T-helper 2 cell treated with Interferon-gamma antibody and Interleukin-4, amounts not matched to agents 100 ng/mL and 5 ng/mL, for 36 hours (primary cell): Measurements from ENCODE around the gene KRTAP3-3. TPM values are rescaled to one million over a fixed set of nuclear protein-coding genes. Genes with fewer than 3 reads are reported as not detected.

Source experiments
- intact Hi-C: fragments of 100-400 bp; cut with micrococcal nuclease; formaldehyde crosslinking; loops from one replicate; pipeline ENCODE4 v1.15.1; 2023
- total RNA-seq: library from RNA; stranded (reverse); gene quantifications from 2 replicates; pipeline ENCODE4 v1.2.3, GENCODE V29; 2022

KRTAP3-3 gene
- total RNA-seq, 1 donor from 2014 or later = not detected

DNA sequence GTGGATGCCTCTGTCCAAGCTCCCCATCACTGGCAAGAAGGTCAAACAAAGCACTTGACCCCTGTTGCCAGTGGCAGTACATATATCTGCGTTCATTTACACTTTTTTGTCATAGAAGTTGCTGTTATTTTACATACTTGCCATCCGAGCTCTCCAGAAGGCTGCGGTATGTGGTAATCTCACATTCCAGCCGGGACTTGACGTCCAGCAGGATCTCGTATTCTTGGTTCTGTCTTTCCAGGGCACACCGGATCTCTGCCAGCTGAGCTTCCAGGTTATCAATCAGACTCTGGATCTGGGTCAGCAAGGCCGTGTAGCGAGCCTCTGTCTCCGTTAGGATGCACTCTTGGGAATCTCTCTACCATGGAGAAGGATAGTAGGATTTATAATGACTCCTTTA lies 33.8 kb downstream of the KRTAP3-3 start:
- intact Hi-C loops = no loop called here

GRCh38 chr17:40958086-40958953 lies 35.6 kb downstream of the KRTAP3-3 start:
- intact Hi-C loops = no loop called here

DNA sequence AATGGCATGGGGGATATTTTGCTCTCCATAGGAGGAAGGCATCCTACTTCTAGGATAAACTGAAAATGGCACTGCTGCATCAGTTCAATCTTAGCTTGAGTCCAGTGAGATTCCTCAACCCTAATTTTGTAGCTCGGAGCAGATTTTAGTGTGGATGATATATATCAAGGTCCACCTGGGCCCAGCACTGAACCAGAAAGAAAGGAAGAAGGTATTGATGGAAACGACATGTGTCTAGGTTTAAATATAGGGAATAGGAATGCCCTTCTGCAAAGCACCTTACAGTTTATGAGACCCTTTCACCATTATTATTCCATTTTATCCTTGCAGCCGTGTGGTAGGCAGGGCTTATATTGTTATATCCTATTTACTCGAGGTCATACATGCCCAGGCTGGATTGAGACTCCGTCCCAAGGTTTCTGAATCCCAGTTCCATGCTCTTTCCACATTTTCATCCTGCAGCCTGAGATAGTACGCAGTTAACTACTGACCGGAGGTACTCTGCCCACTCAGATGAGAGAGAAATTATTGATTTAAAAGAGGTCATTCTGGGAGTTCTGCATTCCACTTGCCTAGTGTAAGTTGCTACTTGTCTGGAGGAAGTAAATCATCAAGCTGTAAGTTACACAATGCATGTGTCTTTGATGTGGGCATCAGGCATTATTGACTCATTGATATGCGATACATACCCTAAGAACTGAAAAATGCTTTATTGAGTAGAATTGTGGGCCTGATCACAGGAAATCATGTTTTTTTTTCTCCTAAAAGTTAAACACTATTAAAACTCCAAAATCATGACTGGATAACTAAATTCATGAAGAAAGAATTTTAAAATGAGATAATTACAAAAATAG lies 37.3 kb downstream of the KRTAP3-3 start:
- intact Hi-C loops = no loop called here

- intact Hi-C loops = no loop called here
Measured at GRCh38 chr17:40953881-40954280, 40.1 kb downstream of the KRTAP3-3 start.

DNA sequence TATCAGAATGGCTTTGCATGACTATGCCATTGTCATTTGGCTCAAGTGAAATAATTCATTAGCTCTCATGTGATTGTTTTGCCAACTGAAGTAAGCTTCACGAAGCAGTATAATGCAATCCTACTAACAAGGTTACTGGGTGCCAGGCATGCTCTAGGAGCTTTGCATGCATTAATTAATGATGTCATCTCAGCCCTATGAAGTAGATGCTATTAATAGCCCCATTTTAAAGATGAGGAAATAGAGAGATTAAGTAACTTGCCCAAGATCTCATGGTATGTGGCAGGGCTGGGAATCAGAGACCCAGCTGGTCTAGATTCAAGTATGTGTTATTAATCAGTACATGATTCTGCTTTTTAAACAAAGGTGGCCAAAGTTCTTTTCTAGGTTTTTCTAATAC lies 41.3 kb downstream of the KRTAP3-3 start:
- intact Hi-C loops = no loop called here

GRCh38 chr17:40952154-40952553 lies 41.8 kb downstream of the KRTAP3-3 start:
- intact Hi-C loops = no loop called here

- intact Hi-C loops = no loop called here
Measured at GRCh38 chr17:40951011-40951622, 42.8 kb downstream of the KRTAP3-3 start.

DNA sequence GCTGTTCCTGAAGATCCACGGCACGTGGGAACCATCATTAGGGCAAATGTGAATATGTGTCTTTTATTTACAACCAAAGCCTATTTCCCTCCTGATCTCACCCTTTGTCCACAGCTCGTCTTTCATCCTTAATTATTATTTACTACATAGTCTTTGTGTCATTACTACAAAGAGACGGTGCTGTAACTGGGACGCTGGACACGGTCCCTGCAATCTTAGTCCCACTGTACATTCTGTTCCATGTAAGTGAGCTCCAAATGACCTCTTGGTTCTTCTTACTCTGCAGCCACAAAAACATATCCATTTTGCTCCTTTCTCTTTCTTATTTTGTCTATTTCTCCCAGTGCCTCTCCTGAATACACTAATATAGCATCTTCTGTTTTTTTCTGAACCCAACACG lies 43.8 kb downstream of the KRTAP3-3 start:
- intact Hi-C loops = no loop called here

DNA sequence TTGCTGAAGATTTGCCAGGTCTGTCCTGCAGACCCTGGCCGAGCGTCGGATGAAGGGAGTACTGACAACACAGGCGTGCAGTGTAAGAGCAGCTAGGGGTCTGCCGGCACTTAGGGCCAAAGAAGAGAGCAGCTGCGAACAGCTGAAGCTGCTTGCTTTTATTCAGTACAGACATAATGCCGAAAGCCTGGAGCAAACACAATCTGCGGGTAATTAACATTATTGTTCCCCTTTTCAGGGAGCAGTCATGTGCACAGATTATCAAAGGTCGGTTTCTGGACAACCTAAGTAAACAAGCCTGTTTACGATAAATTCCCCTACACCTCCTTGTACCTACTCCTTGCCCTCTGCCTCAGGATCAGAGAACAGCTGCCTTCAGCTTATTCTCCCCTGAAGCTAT lies 44.5 kb downstream of the KRTAP3-3 start:
- intact Hi-C loops = no loop called here

- intact Hi-C loops = no loop called here
Measured at GRCh38 chr17:40947929-40948328, 46.0 kb downstream of the KRTAP3-3 start.

DNA sequence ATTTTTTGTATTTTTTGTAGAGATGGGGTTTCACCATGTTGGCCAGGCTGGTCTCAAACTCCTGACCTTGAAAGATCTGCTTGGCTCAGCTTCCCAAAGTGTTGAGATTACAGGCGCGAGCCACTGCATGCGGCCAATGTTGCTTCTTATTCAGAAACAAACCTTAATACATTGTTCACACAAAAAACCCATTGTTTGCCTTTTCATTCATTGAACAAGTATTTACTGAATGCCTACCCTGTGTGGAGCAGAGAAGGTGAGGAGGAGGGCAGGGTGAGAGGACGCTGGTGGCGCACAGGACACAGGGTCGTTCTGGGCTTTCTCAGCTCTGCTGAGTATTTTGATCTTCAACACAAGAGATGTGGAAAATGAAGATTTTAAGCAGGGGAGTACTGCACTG lies 48.5 kb downstream of the KRTAP3-3 start:
- intact Hi-C loops = no loop called here

- intact Hi-C loops = no loop called here
Measured at GRCh38 chr17:40944531-40944930, 49.4 kb downstream of the KRTAP3-3 start.

Other genes with a start within 250 kb of the KRTAP3-3 start
- not detected in 2 replicates for gene KRT25, start 238.8 kb downstream of the KRTAP3-3 start, total RNA-seq
- gene KRT26, start 222.0 kb downstream of the KRTAP3-3 start, total RNA-seq = not detected in 2 replicates
- not detected in 2 replicates for gene KRT27, start 211.6 kb downstream of the KRTAP3-3 start, total RNA-seq
- not detected in 2 replicates for gene KRT28, start 194.2 kb downstream of the KRTAP3-3 start, total RNA-seq
- gene KRT10, start 171.6 kb downstream of the KRTAP3-3 start, total RNA-seq = 29.9 and 32.8 TPM in 2 replicates
- gene KRT12, start 126.9 kb downstream of the KRTAP3-3 start, total RNA-seq = not detected in 2 replicates
- gene KRT20, start 108.9 kb downstream of the KRTAP3-3 start, total RNA-seq = not detected in 2 replicates
- gene KRT23, start 56.5 kb downstream of the KRTAP3-3 start, total RNA-seq = not detected in 2 replicates
- not detected in 2 replicates for gene KRT39, start 27.2 kb downstream of the KRTAP3-3 start, total RNA-seq
- not detected in 2 replicates for gene KRT40, start 9.8 kb downstream of the KRTAP3-3 start, total RNA-seq
- gene KRTAP3-2, start 5.7 kb upstream of the KRTAP3-3 start, total RNA-seq = not detected in 2 replicates
- not detected in 2 replicates for gene KRTAP3-1, start 15.0 kb upstream of the KRTAP3-3 start, total RNA-seq
- not detected in 2 replicates for gene KRTAP1-5, start 33.0 kb upstream of the KRTAP3-3 start, total RNA-seq
- not detected in 2 replicates for gene KRTAP1-4, start 36.0 kb upstream of the KRTAP3-3 start, total RNA-seq
- not detected in 2 replicates for gene KRTAP1-3, start 40.7 kb upstream of the KRTAP3-3 start, total RNA-seq
- gene KRTAP1-1, start 47.3 kb upstream of the KRTAP3-3 start, total RNA-seq = not detected in 2 replicates
- not detected in 2 replicates for gene KRTAP2-1, start 53.2 kb upstream of the KRTAP3-3 start, total RNA-seq
- not detected in 2 replicates for gene KRTAP2-2, start 61.1 kb upstream of the KRTAP3-3 start, total RNA-seq
- gene KRTAP2-3, start 66.0 kb upstream of the KRTAP3-3 start, total RNA-seq = not detected in 2 replicates
- not detected in 2 replicates for gene KRTAP2-4, start 71.7 kb upstream of the KRTAP3-3 start, total RNA-seq
- not detected in 2 replicates for gene KRTAP4-7, start 90.0 kb upstream of the KRTAP3-3 start, total RNA-seq
- not detected in 2 replicates for gene KRTAP4-8, start 104.0 kb upstream of the KRTAP3-3 start, total RNA-seq
- gene KRTAP4-16, start 108.0 kb upstream of the KRTAP3-3 start, total RNA-seq = not detected in 2 replicates
- not detected in 2 replicates for gene KRTAP4-9, start 111.2 kb upstream of the KRTAP3-3 start, total RNA-seq
- not detected in 2 replicates for gene KRTAP4-11, start 124.2 kb upstream of the KRTAP3-3 start, total RNA-seq
- not detected in 2 replicates for gene KRTAP4-12, start 130.0 kb upstream of the KRTAP3-3 start, total RNA-seq
- gene KRTAP4-6, start 146.4 kb upstream of the KRTAP3-3 start, total RNA-seq = not detected in 2 replicates
- not detected in 2 replicates for gene KRTAP4-5, start 155.7 kb upstream of the KRTAP3-3 start, total RNA-seq
- gene KRTAP4-4, start 166.6 kb upstream of the KRTAP3-3 start, total RNA-seq = not detected in 2 replicates
- not detected in 2 replicates for gene KRTAP4-3, start 174.1 kb upstream of the KRTAP3-3 start, total RNA-seq
- not detected in 2 replicates for gene KRTAP4-2, start 184.1 kb upstream of the KRTAP3-3 start, total RNA-seq
- gene KRTAP4-1, start 190.7 kb upstream of the KRTAP3-3 start, total RNA-seq = not detected in 2 replicates
- gene KRTAP9-1, start 195.7 kb upstream of the KRTAP3-3 start, total RNA-seq = not detected in 2 replicates
- not detected in 2 replicates for gene KRTAP9-2, start 232.5 kb upstream of the KRTAP3-3 start, total RNA-seq
- gene KRTAP9-3, start 238.3 kb upstream of the KRTAP3-3 start, total RNA-seq = not detected in 2 replicates
- gene KRTAP9-8, start 243.8 kb upstream of the KRTAP3-3 start, total RNA-seq = not detected in 2 replicates